ENCODE results near the gene SULF2. TPM values are rescaled to one million over a fixed set of nuclear protein-coding genes. Genes with fewer than 3 reads are reported as not detected.

Gene SULF2
- total RNA-seq, 1 experiment from 2014 or later = 66.1 TPM

DNA sequence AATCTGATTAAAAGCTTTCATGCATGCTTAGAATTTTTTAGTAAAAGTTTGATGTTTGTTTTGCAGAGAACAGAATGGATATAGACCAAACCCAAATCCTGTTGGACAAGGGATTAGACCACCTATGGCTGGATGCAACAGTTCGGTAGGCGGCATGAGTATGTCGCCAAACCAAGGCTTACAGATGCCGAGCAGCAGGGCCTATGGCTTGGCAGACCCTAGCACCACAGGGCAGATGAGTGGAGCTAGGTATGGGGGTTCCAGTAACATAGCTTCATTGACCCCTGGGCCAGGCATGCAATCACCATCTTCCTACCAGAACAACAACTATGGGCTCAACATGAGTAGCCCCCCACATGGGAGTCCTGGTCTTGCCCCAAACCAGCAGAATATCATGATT lies 150.0 kb downstream of the SULF2 start:
- intact Hi-C loops (cut with micrococcal nuclease; ENCODE audit: unreplicated experiment) = no loop called here
- H3K36me3 Mint-ChIP-seq (ENCODE audit: insufficient read depth, unreplicated experiment) = peaks cover 95% of the 10 kb centered on the region
- CTCF ChIA-PET = interaction anchor here (0.5 kb wide), 1 partner anchor 55 kb away, joined by 4 read pairs; no protein-coding TSS in a partner anchor
- Histone ChIP-seq H3K9me3 (no peaks in the 10 kb centered on the region), H3K27me3 (replicated peaks; ENCODE audit: control insufficient read depth, insufficient read depth, low read length) (no peaks in the 10 kb centered on the region), H3K4me3 (ENCODE audit: low read depth, low read length) (no peak overlapping the region), H3K36me3 (ENCODE audit: control insufficient read depth, insufficient read depth, low read length) (peaks cover 18% of the 10 kb centered on the region), H3K4me1 (no peaks in the 10 kb centered on the region)
- no peak overlapping the region for H3K27ac Mint-ChIP-seq (ENCODE audit: unreplicated experiment)
- no peaks in the 10 kb centered on the region for H3K27me3 Mint-ChIP-seq (ENCODE audit: insufficient read depth, unreplicated experiment)
- TF ChIP-seq, protein P1, sequence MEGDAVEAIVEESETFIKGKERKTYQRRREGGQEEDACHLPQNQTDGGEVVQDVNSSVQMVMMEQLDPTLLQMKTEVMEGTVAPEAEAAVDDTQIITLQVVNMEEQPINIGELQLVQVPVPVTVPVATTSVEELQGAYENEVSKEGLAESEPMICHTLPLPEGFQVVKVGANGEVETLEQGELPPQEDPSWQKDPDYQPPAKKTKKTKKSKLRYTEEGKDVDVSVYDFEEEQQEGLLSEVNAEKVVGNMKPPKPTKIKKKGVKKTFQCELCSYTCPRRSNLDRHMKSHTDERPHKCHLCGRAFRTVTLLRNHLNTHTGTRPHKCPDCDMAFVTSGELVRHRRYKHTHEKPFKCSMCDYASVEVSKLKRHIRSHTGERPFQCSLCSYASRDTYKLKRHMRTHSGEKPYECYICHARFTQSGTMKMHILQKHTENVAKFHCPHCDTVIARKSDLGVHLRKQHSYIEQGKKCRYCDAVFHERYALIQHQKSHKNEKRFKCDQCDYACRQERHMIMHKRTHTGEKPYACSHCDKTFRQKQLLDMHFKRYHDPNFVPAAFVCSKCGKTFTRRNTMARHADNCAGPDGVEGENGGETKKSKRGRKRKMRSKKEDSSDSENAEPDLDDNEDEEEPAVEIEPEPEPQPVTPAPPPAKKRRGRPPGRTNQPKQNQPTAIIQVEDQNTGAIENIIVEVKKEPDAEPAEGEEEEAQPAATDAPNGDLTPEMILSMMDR (IDR thresholded peaks at IDR 0.05; ENCODE audit: insufficient read depth in 1 of 2, low read depth in 1 of 2, low read length in 1 of 2, severe bottlenecking in 1 of 2, unreplicated experiment in 1 of 2) = no peak
- H3K9me3 Mint-ChIP-seq (ENCODE audit: unreplicated experiment) = no peaks in the 10 kb centered on the region
- POLR2A ChIA-PET = no interaction called here
- no peak for DNase-seq
- no peak overlapping the region for H3K4me3 Mint-ChIP-seq (ENCODE audit: unreplicated experiment)
- no peaks in the 10 kb centered on the region for H3K4me1 Mint-ChIP-seq (ENCODE audit: low read depth, unreplicated experiment)
- no TSS peak for BruUV-seq (replicated peaks)

DNA sequence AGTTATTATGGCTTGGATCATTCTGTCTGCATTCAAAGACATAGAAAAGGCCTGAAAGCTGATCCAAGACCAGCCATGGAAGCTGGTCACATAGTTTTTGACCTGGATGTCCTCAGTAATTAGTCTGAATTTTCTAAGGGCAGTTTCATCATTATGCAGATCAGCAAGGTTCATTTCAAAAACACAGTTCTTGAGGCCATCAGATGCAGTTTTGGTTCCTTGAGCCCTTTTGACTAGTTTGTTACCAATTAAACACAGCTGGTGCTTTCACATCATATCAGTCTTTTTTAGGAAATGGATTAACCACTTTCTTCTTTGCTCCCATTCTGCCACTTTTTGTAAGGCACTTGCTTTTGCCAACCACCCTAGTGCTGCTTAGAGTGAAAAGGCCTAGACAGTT lies 154.2 kb downstream of the SULF2 start:
- no peaks in the 10 kb centered on the region for H3K9me3 ChIP-seq
- H3K4me1 ChIP-seq = no peaks in the 10 kb centered on the region
- no peaks in the 10 kb centered on the region for H3K27me3 Mint-ChIP-seq (ENCODE audit: insufficient read depth, unreplicated experiment)
- H3K27ac Mint-ChIP-seq (ENCODE audit: unreplicated experiment) = no peak overlapping the region
- intact Hi-C loops (cut with micrococcal nuclease; ENCODE audit: unreplicated experiment) = no loop called here
- ChIA-PET POLR2A (no interaction called here), CTCF (no interaction called here)
- BruUV-seq (replicated peaks) = no TSS peak
- no peak overlapping the region for H3K4me3 ChIP-seq (ENCODE audit: low read depth, low read length)
- no peaks in the 10 kb centered on the region for H3K4me1 Mint-ChIP-seq (ENCODE audit: low read depth, unreplicated experiment)
- no peak overlapping the region for H3K4me3 Mint-ChIP-seq (ENCODE audit: unreplicated experiment)
- no peak for DNase-seq
- peaks cover 9% of the 10 kb centered on the region for H3K36me3 ChIP-seq (ENCODE audit: control insufficient read depth, insufficient read depth, low read length)
- peaks cover 88% of the 10 kb centered on the region for H3K36me3 Mint-ChIP-seq (ENCODE audit: insufficient read depth, unreplicated experiment)
- TF ChIP-seq, protein P1 (IDR thresholded peaks at IDR 0.05; ENCODE audit: insufficient read depth in 1 of 2, low read depth in 1 of 2, low read length in 1 of 2, severe bottlenecking in 1 of 2, unreplicated experiment in 1 of 2) = no peak
- no peaks in the 10 kb centered on the region for H3K27me3 ChIP-seq (replicated peaks; ENCODE audit: control insufficient read depth, insufficient read depth, low read length)
- H3K9me3 Mint-ChIP-seq (ENCODE audit: unreplicated experiment) = no peaks in the 10 kb centered on the region

DNA sequence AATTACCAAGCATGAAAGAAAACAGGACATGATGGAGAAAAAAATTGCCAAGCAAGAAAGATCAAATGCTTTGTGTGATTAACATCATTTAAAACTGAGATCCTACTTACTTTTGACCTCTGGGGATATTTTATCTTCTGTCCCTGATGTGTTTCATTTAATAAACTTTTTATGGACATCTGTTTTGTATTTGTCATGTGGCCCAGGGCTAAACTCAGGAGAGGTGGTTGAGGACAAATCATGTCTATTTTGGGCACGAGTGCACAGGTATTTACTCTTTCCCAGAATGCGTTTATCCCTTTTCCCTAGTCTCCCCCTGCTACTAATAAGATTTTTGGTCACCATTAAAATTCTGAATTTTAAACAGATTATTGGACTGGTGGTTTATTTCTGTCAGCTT lies 155.4 kb downstream of the SULF2 start:
- no peaks in the 10 kb centered on the region for H3K9me3 ChIP-seq
- no peak overlapping the region for H3K4me3 ChIP-seq (ENCODE audit: low read depth, low read length)
- CTCF ChIA-PET = no interaction called here
- Mint-ChIP-seq H3K36me3 (ENCODE audit: insufficient read depth, unreplicated experiment) (peaks cover 88% of the 10 kb centered on the region), H3K27me3 (ENCODE audit: insufficient read depth, unreplicated experiment) (no peaks in the 10 kb centered on the region), H3K4me1 (ENCODE audit: low read depth, unreplicated experiment) (no peaks in the 10 kb centered on the region), H3K27ac (ENCODE audit: unreplicated experiment) (no peak overlapping the region), H3K4me3 (ENCODE audit: unreplicated experiment) (no peak overlapping the region), H3K9me3 (ENCODE audit: unreplicated experiment) (no peaks in the 10 kb centered on the region)
- TF ChIP-seq, protein P1 (IDR thresholded peaks at IDR 0.05; ENCODE audit: insufficient read depth in 1 of 2, low read depth in 1 of 2, low read length in 1 of 2, severe bottlenecking in 1 of 2, unreplicated experiment in 1 of 2) = no peak
- H3K36me3 ChIP-seq (ENCODE audit: control insufficient read depth, insufficient read depth, low read length) = 0 out of 2 replicates have a peak, but pooled peaks cover 3% of the 10 kb centered on the region
- intact Hi-C loops (cut with micrococcal nuclease; ENCODE audit: unreplicated experiment) = no loop called here
- H3K4me1 ChIP-seq = no peaks in the 10 kb centered on the region
- no peaks in the 10 kb centered on the region for H3K27me3 ChIP-seq (replicated peaks; ENCODE audit: control insufficient read depth, insufficient read depth, low read length)
- DNase-seq = no peak
- POLR2A ChIA-PET = no interaction called here
- BruUV-seq (replicated peaks) = no TSS peak

Measured in Caco-2 (cell line).